HPDE6-E6E7 (cell line): ENCODE data around the gene BMPR1A.
"Not testable (repeated sequence)": the region's sequence is repeated elsewhere in the genome, so short reads cannot be mapped to it uniquely, and the experiment has no call there.

Source experiments
- DNase-seq: peaks from one replicate; pipeline ENCODE4 v3.0.0; 2011; ENCODE audit warnings: missing footprints; ENCODE audit errors: extremely low spot score

BMPR1A gene

DNA sequence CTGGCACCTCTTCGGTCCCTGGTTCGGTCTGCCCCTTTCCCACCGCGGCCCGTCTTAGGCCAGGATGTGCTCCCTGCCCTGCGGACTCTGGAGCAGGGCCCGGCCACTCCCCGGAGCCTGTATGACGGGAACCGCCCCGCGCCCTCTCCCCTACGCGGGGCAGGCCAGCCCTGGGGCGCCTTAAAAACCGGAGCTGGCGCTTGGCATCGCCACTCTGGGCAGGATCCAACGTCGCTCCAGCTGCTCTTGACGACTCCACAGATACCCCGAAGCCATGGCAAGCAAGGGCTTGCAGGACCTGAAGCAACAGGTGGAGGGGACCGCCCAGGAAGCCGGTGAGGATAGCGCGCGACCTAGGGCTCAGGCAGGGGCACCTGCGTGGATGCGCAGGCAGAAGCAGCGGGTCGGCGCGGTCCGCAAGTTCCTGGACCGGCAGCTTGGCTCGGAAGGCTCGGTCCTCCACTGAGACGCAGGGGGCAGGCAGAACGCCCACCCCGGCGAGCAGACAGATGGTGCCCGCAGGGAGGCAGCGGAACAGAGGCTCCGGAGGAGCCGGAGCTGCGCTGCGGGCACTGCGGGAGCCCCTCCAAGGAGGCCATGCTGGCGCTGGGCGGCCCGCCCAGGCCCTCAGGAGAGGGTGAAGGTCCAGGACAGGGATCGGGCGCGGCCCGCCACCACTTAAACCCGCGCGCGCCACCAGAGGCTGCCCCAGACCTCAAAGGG is 212.0 kb downstream of the BMPR1A start, which contains the start of gene ADIRF:
TSS of gene ADIRF (plus strand) at position 212 of the 723 bp plus-strand sequence. CDS start at position 275, 63 bp downstream.
- no peak for DNase-seq

DNA sequence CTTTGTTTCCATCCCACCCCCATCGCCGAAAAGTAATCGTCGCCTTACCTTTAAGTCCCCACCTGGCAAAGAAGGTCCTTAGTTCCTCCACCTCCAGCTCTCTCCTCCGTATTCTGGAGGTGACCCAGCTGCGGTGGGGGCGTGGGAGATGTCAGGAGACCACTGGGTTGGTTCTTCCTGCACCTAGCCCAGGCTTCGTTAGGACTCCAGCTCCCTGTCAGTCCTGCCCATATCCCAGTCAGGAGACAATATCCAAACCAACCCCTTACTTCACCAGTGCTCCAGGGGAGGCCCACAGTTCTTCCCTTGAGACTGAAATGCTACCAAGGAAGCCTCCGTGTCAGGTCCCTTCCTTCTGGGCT is 212.6 kb downstream of the BMPR1A start:
- DNase-seq: no peak

- DNase-seq: no peak
Observed at GRCh38 chr10:86969421-86970041, 213.1 kb downstream of the BMPR1A start.

DNA sequence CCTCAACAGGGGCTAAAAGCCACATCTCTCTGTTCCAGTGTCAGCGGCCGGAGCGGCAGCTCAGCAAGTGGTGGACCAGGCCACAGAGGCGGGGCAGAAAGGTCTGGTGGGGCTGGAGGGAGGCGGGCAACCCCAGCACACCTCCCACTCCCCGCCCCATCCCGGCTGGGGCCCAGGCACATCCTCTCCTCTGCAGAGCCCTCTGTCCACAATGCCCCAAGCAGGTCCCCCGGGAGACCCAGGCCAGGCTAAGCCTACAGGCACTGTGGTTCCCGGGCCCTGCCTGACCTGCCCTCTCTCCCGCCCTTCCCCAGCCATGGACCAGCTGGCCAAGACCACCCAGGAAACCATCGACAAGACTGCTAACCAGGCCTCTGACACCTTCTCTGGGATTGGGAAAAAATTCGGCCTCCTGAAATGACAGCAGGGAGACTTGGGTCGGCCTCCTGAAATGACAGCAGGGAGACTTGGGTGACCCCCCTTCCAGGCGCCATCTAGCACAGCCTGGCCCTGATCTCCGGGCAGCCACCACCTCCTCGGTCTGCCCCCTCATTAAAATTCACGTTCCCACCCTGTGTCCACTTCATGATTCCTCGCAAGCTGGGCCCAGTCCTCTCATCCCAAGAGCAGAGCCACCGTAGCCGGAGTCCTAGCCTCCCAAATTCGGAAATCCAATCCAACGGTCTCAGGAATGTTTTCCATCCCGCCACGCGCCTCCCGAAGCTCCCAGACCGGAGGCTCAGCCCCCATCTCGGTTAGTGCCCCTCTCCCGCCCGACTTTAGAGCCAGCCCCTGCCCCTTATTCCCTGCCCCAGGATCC is 214.0 kb downstream of the BMPR1A start:
- DNase-seq: no peak

GRCh38 chr10:86970982-86971231 is 214.5 kb downstream of the BMPR1A start:
- no peak for DNase-seq

DNA sequence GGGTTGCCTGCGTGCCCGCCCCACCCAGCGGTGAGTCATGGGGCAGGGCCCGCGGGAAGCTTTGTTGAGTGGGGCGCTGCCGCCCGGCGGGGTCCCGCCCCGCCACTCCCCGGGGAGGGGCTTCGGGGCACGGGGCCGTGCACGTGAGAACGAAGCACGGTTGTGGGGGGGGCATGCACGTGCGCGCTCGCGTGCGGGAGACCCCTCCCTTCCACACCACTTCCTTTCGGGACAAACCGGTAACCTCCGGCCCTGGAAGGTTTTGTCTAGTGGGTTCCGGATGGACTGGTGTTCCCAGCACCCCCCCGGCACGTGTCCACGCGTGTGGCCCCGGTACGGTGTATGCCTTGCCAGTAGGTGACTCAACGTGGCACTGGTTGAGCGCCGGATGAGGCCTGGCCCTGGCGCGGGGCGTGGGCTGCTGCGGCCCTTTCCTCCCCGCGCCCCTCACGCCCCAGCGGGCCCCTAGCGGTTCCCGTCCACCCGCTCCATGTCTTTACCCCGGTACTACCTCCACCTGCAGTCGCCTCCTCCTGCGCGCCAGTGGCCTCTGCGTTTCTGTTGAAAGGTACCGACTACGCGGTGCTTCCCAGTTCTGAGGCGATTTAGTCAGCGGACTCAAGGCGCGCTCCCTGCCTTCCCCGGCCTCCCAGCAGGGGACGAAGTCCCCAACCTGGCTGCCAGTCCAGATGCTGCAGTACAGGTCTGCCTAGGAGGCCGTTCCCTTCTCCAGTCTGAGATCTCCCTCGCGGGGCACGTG is 215.0 kb downstream of the BMPR1A start:
- DNase-seq: no peak

- DNase-seq: no peak
Observed at GRCh38 chr10:86972613-86973380, 216.4 kb downstream of the BMPR1A start.

DNA sequence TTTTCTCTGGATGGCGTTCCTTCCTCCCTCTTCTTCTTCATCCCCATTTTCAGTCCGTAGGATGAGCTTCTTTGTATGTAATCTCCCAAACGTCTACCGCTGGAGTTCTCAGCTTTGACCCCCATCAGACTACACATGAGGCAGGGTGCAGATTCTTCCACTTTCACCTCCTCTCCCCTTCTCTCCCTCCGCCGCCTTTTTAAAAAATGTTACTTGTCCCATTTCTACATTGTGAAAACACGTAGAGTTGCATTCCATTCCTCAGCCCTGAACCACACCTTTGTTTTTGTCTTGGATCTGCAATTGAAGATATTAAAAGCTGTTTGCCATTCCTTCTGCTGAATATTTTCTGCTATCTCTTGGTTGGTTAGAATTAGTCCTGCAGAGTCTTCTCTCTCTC is 218.1 kb downstream of the BMPR1A start:
- no peak for DNase-seq

- DNase-seq: no peak
Observed at GRCh38 chr10:86976362-86977056, 220.1 kb downstream of the BMPR1A start.

GRCh38 chr10:86978457-86978856 is 222.0 kb downstream of the BMPR1A start:
- DNase-seq: not testable (repeated sequence)

DNA sequence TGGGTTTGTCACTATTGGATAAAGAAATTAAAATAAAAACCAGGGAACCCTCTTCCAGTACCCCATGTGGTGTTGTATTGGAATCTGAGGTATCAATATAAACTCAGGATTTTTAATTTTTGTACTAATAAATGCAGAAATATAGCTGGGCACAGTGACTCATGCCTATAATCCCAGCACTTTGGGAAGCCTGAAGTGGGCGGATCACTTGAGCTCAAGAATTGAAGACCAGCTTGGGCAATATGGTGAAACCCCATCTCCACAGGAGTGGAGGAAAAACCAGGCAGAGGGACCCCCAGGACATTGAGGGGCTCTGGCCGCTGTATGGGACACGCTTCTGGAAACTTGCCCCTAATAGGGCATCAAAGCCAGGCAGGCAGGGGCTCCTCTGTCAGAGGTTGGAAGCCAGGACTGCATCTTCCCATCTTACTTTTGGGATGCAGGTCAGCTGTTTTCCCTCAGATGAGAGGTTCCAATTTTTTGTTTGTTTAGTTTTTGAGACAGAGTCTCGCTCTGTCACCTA is 222.9 kb downstream of the BMPR1A start:
- DNase-seq: no peak

GRCh38 chr10:86979977-86980448 is 223.6 kb downstream of the BMPR1A start:
- DNase-seq: no peak

- DNase-seq: not testable (repeated sequence)
Observed at GRCh38 chr10:86981020-86981419, 224.6 kb downstream of the BMPR1A start.

- DNase-seq: no peak
Observed at GRCh38 chr10:86981716-86982115, 225.3 kb downstream of the BMPR1A start.
